OCI-M2 (cell line): ENCODE data around the gene NLN.
"Not testable (repeated sequence)": the region's sequence is repeated elsewhere in the genome, so short reads cannot be mapped to it uniquely, and the experiment has no call there.

Experiments used
- DNase-seq: peaks from one replicate; lab custom pipeline; 2025; ENCODE audit not compliant: unreplicated experiment; lab: John Stamatoyannopoulos, UW

Gene NLN

GRCh38 chr5:65866837-65867521 lies 145.0 kb downstream of the NLN start:
- DNase-seq = no peak

- DNase-seq = no peak
These were observed 145.7 kb downstream of the NLN start for GRCh38 chr5:65867542-65868195.

- DNase-seq = no peak
These were observed 146.5 kb downstream of the NLN start for GRCh38 chr5:65868509-65868908.

- DNase-seq = no peak
These were observed 149.2 kb downstream of the NLN start for GRCh38 chr5:65871182-65871581.

- not testable (repeated sequence) for DNase-seq
These were observed 149.8 kb downstream of the NLN start for GRCh38 chr5:65871776-65872175.

GRCh38 chr5:65873181-65873750 lies 151.3 kb downstream of the NLN start:
- no peak for DNase-seq

GRCh38 chr5:65874241-65874640 lies 152.2 kb downstream of the NLN start:
- DNase-seq = no peak

GRCh38 chr5:65876496-65876895 lies 154.5 kb downstream of the NLN start:
- no peak for DNase-seq

GRCh38 chr5:65876970-65877369 lies 155.0 kb downstream of the NLN start:
- no peak for DNase-seq
